ENCODE results near the gene PIGL. TPM values are rescaled to one million over a fixed set of nuclear protein-coding genes. Genes with fewer than 3 reads are reported as not detected.

The PIGL gene
- total and polyA plus RNA-seq, 2 donors (not counting 3 experiments of a cell fraction or from before 2014, with no cell fraction given), result 28.6 to 40.8 TPM

DNA sequence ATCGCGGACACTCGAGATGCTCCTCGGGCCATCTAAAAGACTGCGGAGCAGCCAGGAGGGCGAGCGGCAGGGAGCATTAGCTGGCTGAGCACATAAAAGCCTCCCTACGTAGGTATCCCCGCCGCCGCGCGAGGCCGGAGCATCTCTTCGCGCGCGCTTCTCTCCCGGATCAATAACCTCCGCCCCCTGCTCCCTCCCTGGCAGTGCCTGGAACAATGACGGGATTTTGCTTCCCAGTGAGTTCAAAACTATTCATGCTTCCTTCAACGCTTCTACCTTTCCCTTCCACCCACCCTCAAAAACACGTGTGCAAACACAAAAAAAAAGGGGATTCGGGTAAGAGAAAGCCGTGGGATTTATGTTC, 135.3 kb downstream of the PIGL start:
- intact Hi-C loops (cut with micrococcal nuclease), result loop anchor here (1.0 to 2.0 kb wide), 2 partner anchors 65 to 137 kb away; partner anchors contain the start of gene NCOR1
- H3K79me2 ChIP-seq (ENCODE audit: control insufficient read depth, insufficient read depth, low read length), result peaks cover 5% of the 10 kb centered on the region
- CTCF ChIA-PET, result interaction anchor here (0.7 to 5.1 kb wide), 10 partner anchors 9 to 219 kb away, joined by 3 to 73 read pairs (median 6); partner anchors contain the start of gene UBB
- no TSS peak for BruUV-seq (replicated peaks)
- H3K9me3 ChIP-seq (replicated peaks; ENCODE audit: control insufficient read depth, insufficient read depth, low read length), result no peaks in the 10 kb centered on the region
- peak overlapping the region; percentile 48 to 60 (median 49) for H3K4me3 ChIP-seq (replicated peaks in 1 of 3; ENCODE audit: insufficient read depth in 1 of 3, low read depth in 1 of 3, low read length in 3 of 3)
- peaks cover 10% of the 10 kb centered on the region for H3K4me1 ChIP-seq (ENCODE audit: control insufficient read depth, extremely low read depth, insufficient read depth, low read length)
- peaks cover 0 to 6% of the 10 kb centered on the region in 2 experiments for H3K36me3 ChIP-seq (ENCODE audit: control insufficient read depth in 2 of 2, extremely low read depth in 1 of 2, insufficient read depth in 2 of 2, low read length in 2 of 2)
- H3K9ac ChIP-seq (replicated peaks; ENCODE audit: extremely low read depth, insufficient read depth, low read length), result peak overlapping the region; percentile 77
- POLR2A ChIA-PET, result interaction anchor here (1.5 kb wide), 1 partner anchor 28 kb away, joined by 15 read pairs; the partner anchor contains the start of gene UBB
- TF ChIP-seq JUN (IDR thresholded peaks at IDR 0.05; ENCODE audit: borderline replicate concordance, insufficient read depth, insufficient read length, low read depth) (no peak), FOS (IDR thresholded peaks at IDR 0.05; ENCODE audit: borderline replicate concordance, insufficient read depth, low read length) (no peak), GATA2 (IDR thresholded peaks at IDR 0.05; ENCODE audit: insufficient read depth, insufficient read length, low read depth, low read length) (no peak), MAX (IDR thresholded peaks at IDR 0.05; ENCODE audit: insufficient read depth, insufficient read length) (no peak), MYC (IDR thresholded peaks at IDR 0.05; ENCODE audit: low read depth, low read length) (no peak), POLR2A (IDR thresholded peaks at IDR 0.05; ENCODE audit: low read depth, low read length) (no peak), POLR2AphosphoS5 (IDR thresholded peaks at IDR 0.05; ENCODE audit: insufficient read depth, low read depth, low read length) (no peak), EZH2 (IDR thresholded peaks at IDR 0.05; ENCODE audit: borderline replicate concordance, low read depth, low read length, severe bottlenecking) (no peak)
- TF ChIP-seq, protein P1, sequence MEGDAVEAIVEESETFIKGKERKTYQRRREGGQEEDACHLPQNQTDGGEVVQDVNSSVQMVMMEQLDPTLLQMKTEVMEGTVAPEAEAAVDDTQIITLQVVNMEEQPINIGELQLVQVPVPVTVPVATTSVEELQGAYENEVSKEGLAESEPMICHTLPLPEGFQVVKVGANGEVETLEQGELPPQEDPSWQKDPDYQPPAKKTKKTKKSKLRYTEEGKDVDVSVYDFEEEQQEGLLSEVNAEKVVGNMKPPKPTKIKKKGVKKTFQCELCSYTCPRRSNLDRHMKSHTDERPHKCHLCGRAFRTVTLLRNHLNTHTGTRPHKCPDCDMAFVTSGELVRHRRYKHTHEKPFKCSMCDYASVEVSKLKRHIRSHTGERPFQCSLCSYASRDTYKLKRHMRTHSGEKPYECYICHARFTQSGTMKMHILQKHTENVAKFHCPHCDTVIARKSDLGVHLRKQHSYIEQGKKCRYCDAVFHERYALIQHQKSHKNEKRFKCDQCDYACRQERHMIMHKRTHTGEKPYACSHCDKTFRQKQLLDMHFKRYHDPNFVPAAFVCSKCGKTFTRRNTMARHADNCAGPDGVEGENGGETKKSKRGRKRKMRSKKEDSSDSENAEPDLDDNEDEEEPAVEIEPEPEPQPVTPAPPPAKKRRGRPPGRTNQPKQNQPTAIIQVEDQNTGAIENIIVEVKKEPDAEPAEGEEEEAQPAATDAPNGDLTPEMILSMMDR (IDR thresholded peaks at IDR 0.05; ENCODE audit: extremely low read depth in 1 of 2, insufficient read depth in 1 of 2, low read depth in 1 of 2, low read length in 2 of 2), result no peak
- DNase-seq (ENCODE audit: low read depth, low spot score) (no peak), FAIRE-seq (peak; percentile 83)
- peak overlapping the region; percentile 77 for H2AFZ ChIP-seq (ENCODE audit: low read depth, low read length)
- no peaks in the 10 kb centered on the region for H3K27me3 ChIP-seq (ENCODE audit: control insufficient read depth in 2 of 2, insufficient read depth in 2 of 2, low read length in 2 of 2)
- H3K4me2 ChIP-seq (ENCODE audit: insufficient read depth, low read length), result peak overlapping the region; percentile 87
- dilution Hi-C loops (cut with MboI; ENCODE audit: extremely low pct_ligation_motif_present, low sequenced_read_pairs), result no loop called here
- no peaks in the 10 kb centered on the region for H3K9me1 ChIP-seq (replicated peaks; ENCODE audit: control insufficient read depth, extremely low read depth, insufficient read depth, low read length)
- H3K27ac ChIP-seq (ENCODE audit: insufficient read depth, low read depth, low read length), result peak overlapping the region; percentile 2
- no peaks in the 10 kb centered on the region for H4K20me1 ChIP-seq (replicated peaks; ENCODE audit: control insufficient read depth, extremely low read depth, insufficient read depth, low read length)

Measured in endothelial cell of umbilical vein (primary cell).